Esophagus squamous epithelium (tissue), 4 donors: ENCODE results near the gene MYBPC3.

Experiments
- CTCF ChIP-seq, 6 experiments: fragments of 450-650 bp in 4 of 6; fragments of 200-600 bp in 2 of 6; sonication (generic) in 2 of 6; IDR thresholded peaks; one replicate each; pipeline ENCODE4 v1.5.1; 2016 to 2019; ENCODE audit warnings: antibody characterized with exemption in 6 of 6, mild to moderate bottlenecking in 4 of 6, moderate library complexity in 4 of 6
- POLR2A ChIP-seq, 4 donors: fragments of 450-650 bp; IDR thresholded peaks; one replicate each; pipeline ENCODE4 v1.6.1; 2017; ENCODE audit warnings: antibody characterized with exemption in 4 of 4, mild to moderate bottlenecking in 4 of 4, moderate library complexity in 3 of 4

GRCh38 chr11:47356129-47356997 lies 3.9 kb upstream of the MYBPC3 start:
- no peak for TF ChIP-seq CTCF (IDR thresholded peaks at IDR 0.05)
- TF ChIP-seq POLR2A (IDR thresholded peaks at IDR 0.05): no peak
